Thyroid gland (tissue), 4 donors: Measurements from ENCODE around the gene SNRPA. TPM values are rescaled to one million over a fixed set of nuclear protein-coding genes. Genes with fewer than 3 reads are reported as not detected.

Source experiments
- DNase-seq, 2 donors: peaks; one replicate each; pipeline ENCODE4 v3.0.0-alpha.2; 2019
- H3K27ac ChIP-seq, 3 donors: fragments of 200-600 bp; sonication (generic); 1 replicate in 2 of 3; 2 replicates in 1 of 3; pipeline ENCODE4 v1.5.1; 2016 to 2019; ENCODE audit warnings: mild to moderate bottlenecking in 1 of 3, moderate library complexity in 1 of 3
- H3K27me3 ChIP-seq: fragments of 200-600 bp; sonication (generic); one replicate; pipeline ENCODE4 v1.5.1; 2019
- H3K36me3 ChIP-seq, 2 donors: fragments of 200-600 bp; sonication (generic); one replicate each; pipeline ENCODE4 v1.5.1; 2016 to 2019
- H3K4me1 ChIP-seq, 2 donors: fragments of 200-600 bp; sonication (generic); one replicate each; pipeline ENCODE4 v1.5.1; 2017 to 2019
- H3K4me3 ChIP-seq, 3 donors: fragments of 200-600 bp; sonication (generic); replicated peaks in 1 of 3; 1 replicate in 2 of 3; 2 replicates in 1 of 3; pipeline ENCODE4 v1.5.1; 2016; ENCODE audit warnings: mild to moderate bottlenecking in 1 of 3
- H3K9me3 ChIP-seq: fragments of 200-600 bp; sonication (generic); one replicate; pipeline ENCODE4 v1.5.1; 2017
- POLR2A ChIP-seq, 2 donors: fragments of 450-650 bp; IDR thresholded peaks; one replicate each; pipeline ENCODE4 v1.6.1; 2017; ENCODE audit warnings: antibody characterized with exemption in 2 of 2, mild to moderate bottlenecking in 2 of 2, moderate library complexity in 1 of 2
- WGBS, 2 donors: methylation state at CpG; one replicate each; pipeline ENCODE4 v1.1.5; 2017; 5-methylcytosine and 5-hydroxymethylcytosine counted together
- intact Hi-C: fragments of 100-400 bp; cut with DNase I; formaldehyde crosslinking; loops from one replicate; pipeline ENCODE4 v1.15.1; 2023
- total RNA-seq, 4 donors: library from RNA; depleted of rRNA; stranded (reverse); fragments of >200 nt; gene quantifications; one replicate each; pipeline ENCODE4 v1.2.3, GENCODE V29; 2016
- TF ChIP-seq, protein P1 (sequence below), 6 experiments: fragments of 200-600 bp in 3 of 6; fragments of 450-650 bp in 3 of 6; sonication (generic) in 3 of 6; IDR thresholded peaks; one replicate each; pipeline ENCODE4 v1.5.1; 2016 to 2019; ENCODE audit warnings: antibody characterized with exemption in 6 of 6, mild to moderate bottlenecking in 2 of 6, inconsistent platforms in 1 of 6, moderate library complexity in 1 of 6

SNRPA gene
- total RNA-seq, 4 donors from 2014 or later: 38.2 to 80.5 (median 55.1) TPM

DNA sequence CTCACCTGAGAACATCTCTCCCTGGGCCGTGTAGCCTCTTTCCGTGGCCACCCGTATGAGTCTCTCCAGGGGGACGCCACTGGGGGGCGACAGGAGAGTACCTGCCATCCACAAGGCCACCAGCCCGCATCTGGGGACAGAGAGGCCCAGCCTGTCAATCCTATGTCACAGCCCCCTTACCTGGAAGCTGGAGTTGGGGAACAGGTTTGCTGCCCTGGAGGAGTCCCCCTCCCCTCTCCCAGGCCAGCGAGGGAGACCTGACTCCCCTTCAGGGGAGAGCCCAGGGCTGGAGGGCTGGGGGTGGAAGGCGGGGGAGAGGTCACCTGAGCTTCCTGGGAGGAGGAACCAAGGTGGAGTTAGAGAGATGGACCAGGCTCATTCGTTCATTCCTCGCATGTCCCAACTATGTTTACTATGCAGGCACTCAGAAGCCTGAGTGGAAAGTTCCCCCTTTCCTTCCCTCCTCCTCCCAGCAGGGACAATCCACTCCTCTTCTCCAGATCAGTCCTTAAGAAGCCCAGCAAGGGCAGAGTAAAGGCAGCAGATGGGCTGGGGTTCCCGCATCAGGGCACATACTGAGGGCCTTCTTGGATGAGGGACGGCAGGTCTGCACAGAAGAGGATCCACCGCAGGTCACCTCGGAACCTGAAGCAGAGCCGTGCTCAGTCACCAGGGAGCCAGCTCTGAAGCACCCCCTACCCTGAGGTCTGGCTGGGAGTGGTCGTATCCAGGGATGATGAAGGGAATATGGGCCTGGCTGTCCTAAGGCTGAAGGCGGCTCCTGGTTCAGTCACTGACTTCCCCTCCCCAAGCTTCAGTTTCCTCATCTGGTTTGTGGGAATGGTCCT lies 6.2 kb upstream of the SNRPA start:
- intact Hi-C loops: no loop called here
- no peak for TF ChIP-seq POLR2A (IDR thresholded peaks at IDR 0.05)
- TF ChIP-seq, protein P1, sequence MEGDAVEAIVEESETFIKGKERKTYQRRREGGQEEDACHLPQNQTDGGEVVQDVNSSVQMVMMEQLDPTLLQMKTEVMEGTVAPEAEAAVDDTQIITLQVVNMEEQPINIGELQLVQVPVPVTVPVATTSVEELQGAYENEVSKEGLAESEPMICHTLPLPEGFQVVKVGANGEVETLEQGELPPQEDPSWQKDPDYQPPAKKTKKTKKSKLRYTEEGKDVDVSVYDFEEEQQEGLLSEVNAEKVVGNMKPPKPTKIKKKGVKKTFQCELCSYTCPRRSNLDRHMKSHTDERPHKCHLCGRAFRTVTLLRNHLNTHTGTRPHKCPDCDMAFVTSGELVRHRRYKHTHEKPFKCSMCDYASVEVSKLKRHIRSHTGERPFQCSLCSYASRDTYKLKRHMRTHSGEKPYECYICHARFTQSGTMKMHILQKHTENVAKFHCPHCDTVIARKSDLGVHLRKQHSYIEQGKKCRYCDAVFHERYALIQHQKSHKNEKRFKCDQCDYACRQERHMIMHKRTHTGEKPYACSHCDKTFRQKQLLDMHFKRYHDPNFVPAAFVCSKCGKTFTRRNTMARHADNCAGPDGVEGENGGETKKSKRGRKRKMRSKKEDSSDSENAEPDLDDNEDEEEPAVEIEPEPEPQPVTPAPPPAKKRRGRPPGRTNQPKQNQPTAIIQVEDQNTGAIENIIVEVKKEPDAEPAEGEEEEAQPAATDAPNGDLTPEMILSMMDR (IDR thresholded peaks at IDR 0.05): peak in 3 of 6 experiments; percentile 15 to 24 (median 21)
- Histone ChIP-seq H3K4me1 (peaks cover 22 to 24% of the 10 kb centered on the region in 2 donors), H3K4me3 (no peak overlapping the region), H3K27me3 (no peaks in the 10 kb centered on the region), H3K27ac (peak overlapping the region; percentile 52 to 60 (median 57)), H3K36me3 (peaks cover 7% of the 10 kb centered on the region in 2 donors), H3K9me3 (no peaks in the 10 kb centered on the region)
- WGBS, 2 donors: 50 to 53% methylated on average over 6 to 11 of the region's 17 CpGs
- DNase-seq: peak; percentile 62 to 68

DNA sequence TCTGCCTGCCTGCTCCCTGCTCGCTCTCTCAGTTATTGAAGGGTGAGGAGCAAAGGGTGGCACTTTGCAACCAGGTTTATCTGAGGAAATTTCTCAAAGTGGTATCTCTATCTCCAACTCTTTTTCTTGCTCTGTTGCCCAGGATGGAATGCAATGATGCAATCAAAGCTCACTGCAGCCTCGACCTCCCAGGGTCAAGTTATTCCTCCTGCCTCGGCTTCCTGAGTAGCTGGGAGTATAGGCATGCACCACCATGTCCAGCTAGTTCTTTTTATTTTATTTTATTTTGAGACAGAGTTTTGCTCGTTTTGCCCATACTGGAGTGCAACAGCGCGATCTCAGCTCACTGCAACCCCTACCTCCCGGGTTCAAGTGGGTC lies 5.6 kb upstream of the SNRPA start:
- WGBS, 2 donors: 64 to 71% methylated on average over 7 of the region's 7 CpGs
- intact Hi-C loops: no loop called here
- no peaks in the 10 kb centered on the region for H3K9me3 ChIP-seq
- TF ChIP-seq, protein P1 (IDR thresholded peaks at IDR 0.05): no peak
- TF ChIP-seq POLR2A (IDR thresholded peaks at IDR 0.05): no peak
- DNase-seq: peak in 1 of 2 donors; percentile 42
- H3K27me3 ChIP-seq: no peaks in the 10 kb centered on the region
- peaks cover 24 to 25% of the 10 kb centered on the region in 2 donors for H3K4me1 ChIP-seq
- peak overlapping the region; percentile 52 to 60 (median 57) for H3K27ac ChIP-seq
- H3K4me3 ChIP-seq: no peak overlapping the region
- peaks cover under 1 to 3% of the 10 kb centered on the region in 2 donors for H3K36me3 ChIP-seq

DNA sequence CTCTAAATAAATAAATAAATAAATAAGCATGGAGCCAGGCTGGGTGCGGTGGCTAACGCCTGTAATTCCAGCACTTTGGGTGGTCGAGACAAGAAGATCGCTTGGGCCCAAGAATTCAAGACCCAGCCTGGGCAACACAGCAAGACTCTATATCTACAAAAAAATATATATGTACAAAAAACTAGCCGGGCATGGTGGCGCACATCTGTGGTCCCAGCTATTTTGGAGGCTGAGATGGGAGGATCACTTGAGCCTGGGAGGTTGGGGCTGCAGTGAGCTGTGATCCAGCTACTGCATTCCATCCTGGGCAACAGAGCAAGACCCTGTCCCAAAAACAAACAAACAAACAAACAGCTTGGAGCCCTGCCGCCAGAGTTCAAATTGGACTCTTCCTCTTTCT lies 3.5 kb upstream of the SNRPA start:
- intact Hi-C loops: no loop called here
- TF ChIP-seq POLR2A (IDR thresholded peaks at IDR 0.05): no peak
- TF ChIP-seq, protein P1 (IDR thresholded peaks at IDR 0.05): no peak
- no peak overlapping the region for H3K4me3 ChIP-seq
- no peaks in the 10 kb centered on the region for H3K36me3 ChIP-seq
- no peak overlapping the region for H3K27ac ChIP-seq
- H3K4me1 ChIP-seq: peaks cover 33 to 36% of the 10 kb centered on the region in 2 donors
- 85 to 98% methylated on average over 7 of the region's 7 CpGs for WGBS, 2 donors
- H3K27me3 ChIP-seq: no peaks in the 10 kb centered on the region
- no peaks in the 10 kb centered on the region for H3K9me3 ChIP-seq
- no peak for DNase-seq

DNA sequence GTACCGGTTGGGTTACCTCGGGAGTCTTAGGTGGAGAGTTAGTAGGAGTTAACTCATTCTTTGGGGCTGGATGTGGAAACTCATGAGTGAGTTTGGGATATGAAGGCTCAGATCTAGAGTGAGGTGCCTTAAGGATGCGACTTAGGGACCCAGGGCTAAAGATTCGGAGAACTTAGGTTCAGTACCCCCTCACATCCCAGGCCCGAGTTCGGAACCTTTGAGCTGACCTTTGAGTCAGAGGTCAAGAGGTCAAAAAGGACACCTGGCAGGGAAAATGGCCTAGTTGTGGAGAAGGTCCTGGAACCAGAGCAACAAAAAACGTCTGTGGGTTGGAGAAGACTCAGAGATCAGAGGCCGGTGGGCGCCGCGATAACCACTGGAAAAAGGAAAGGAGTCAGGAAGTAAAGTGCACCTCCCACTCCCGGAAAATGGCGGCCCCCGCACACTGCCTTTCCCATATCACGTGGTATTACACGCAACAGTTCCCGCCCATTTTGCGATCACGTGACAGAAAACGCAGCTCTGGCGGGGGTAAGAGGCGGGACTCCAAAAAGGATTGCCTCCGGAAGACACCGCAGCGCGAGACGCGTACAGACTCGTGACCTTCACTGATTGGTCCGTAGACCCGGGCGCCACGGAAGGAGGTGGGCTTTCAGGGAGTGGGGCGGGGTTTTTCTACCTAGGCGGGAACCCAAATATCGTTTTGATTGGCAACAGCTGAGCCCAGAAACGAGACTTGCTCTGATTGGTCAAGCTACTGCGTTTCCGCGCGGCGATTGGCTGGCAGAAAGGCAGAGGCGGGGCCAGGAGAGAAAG lies 737 bp upstream of the SNRPA start, which contains the start of gene ACTMAP:
Gene ACTMAP, minus strand, starts transcription at position 420 of the 816 bp plus-strand sequence. CDS start 674 bp downstream, outside the sequence.
- intact Hi-C loops: loop anchor here (5.0 kb wide), 1 partner anchor 52 kb away; no protein-coding TSS in a partner anchor
- TF ChIP-seq, protein P1 (IDR thresholded peaks at IDR 0.05): peak in 2 of 6 experiments; percentile 13 to 20
- peak; percentile 57 to 87 for TF ChIP-seq POLR2A (IDR thresholded peaks at IDR 0.05)
- DNase-seq: peak; percentile 99 to 100
- H3K4me3 ChIP-seq: peak within 1 kb of the TSS; percentile 45 to 62 (median 46)
- H3K4me1 ChIP-seq: peaks cover 42 to 45% of the 10 kb centered on the region in 2 donors
- no peaks in the 10 kb centered on the region for H3K27me3 ChIP-seq
- no peaks in the 10 kb centered on the region for H3K9me3 ChIP-seq
- no peaks in the 10 kb centered on the region for H3K36me3 ChIP-seq
- peak within 1 kb of the TSS; percentile 78 to 95 (median 86) for H3K27ac ChIP-seq
- 1% methylated on average over 43 of the region's 43 CpGs for WGBS, 2 donors
